ENCODE results near the gene WWOX. TPM values are rescaled to one million over a fixed set of nuclear protein-coding genes. Genes with fewer than 3 reads are reported as not detected.
A peak's percentile ranks its signal among the peaks of the same experiment; 100 is the strongest.

Gene WWOX
- total and polyA plus RNA-seq, 2 of the 13 experiments (the other 11 are each of a cell fraction or from before 2014, with no cell fraction given) = 9.1 to 37.4 TPM

DNA sequence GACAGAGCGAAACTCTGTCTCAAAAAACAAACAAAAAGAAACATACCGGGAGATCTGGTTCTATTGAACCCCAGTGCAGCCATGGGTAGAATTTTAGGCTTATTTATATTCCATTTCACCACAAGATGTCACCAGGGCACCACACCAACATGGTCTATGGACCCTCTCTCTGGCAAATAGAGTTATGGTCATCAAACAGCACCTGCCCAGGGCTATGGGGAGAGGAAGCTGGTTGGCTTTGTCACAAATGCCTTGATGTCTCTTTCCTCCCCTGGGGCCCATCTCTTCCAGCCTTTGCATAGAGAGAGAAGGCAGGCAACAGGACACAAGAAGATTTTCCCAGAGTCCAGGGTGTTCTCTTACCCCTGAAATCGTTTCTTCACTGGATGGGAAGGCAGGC is 128.4 kb downstream of the WWOX start (continued):
- TF ChIP-seq, protein P1, sequence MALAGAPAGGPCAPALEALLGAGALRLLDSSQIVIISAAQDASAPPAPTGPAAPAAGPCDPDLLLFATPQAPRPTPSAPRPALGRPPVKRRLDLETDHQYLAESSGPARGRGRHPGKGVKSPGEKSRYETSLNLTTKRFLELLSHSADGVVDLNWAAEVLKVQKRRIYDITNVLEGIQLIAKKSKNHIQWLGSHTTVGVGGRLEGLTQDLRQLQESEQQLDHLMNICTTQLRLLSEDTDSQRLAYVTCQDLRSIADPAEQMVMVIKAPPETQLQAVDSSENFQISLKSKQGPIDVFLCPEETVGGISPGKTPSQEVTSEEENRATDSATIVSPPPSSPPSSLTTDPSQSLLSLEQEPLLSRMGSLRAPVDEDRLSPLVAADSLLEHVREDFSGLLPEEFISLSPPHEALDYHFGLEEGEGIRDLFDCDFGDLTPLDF (CRISPR knock-in tag; IDR thresholded peaks at IDR 0.05) = no peak
- TF ChIP-seq CCDC6 (CRISPR knock-in tag; IDR thresholded peaks at IDR 0.05) (no peak), ZNF24 (IDR thresholded peaks at IDR 0.05) (0 out of 2 replicates have a peak, but pooled peaks have one; percentile 13), LCORL (IDR thresholded peaks at IDR 0.05) (no peak), LCORL (CRISPR knock-in tag; IDR thresholded peaks at IDR 0.05) (0 out of 2 replicates have a peak, but pooled peaks have one; percentile 30), ZNF775 (CRISPR knock-in tag; IDR thresholded peaks at IDR 0.05; ENCODE audit: borderline replicate concordance) (no peak), ZNF3 (CRISPR knock-in tag; IDR thresholded peaks at IDR 0.05) (no peak), SP2 (CRISPR knock-in tag; IDR thresholded peaks at IDR 0.05) (no peak), ZSCAN31 (CRISPR knock-in tag; IDR thresholded peaks at IDR 0.05; ENCODE audit: low read depth) (no peak), ZMYM2 (CRISPR knock-in tag; IDR thresholded peaks at IDR 0.05) (no peak), CBX1 (IDR thresholded peaks at IDR 0.05; ENCODE audit: low read depth) (no peak)
- TF ChIP-seq, protein P2, sequence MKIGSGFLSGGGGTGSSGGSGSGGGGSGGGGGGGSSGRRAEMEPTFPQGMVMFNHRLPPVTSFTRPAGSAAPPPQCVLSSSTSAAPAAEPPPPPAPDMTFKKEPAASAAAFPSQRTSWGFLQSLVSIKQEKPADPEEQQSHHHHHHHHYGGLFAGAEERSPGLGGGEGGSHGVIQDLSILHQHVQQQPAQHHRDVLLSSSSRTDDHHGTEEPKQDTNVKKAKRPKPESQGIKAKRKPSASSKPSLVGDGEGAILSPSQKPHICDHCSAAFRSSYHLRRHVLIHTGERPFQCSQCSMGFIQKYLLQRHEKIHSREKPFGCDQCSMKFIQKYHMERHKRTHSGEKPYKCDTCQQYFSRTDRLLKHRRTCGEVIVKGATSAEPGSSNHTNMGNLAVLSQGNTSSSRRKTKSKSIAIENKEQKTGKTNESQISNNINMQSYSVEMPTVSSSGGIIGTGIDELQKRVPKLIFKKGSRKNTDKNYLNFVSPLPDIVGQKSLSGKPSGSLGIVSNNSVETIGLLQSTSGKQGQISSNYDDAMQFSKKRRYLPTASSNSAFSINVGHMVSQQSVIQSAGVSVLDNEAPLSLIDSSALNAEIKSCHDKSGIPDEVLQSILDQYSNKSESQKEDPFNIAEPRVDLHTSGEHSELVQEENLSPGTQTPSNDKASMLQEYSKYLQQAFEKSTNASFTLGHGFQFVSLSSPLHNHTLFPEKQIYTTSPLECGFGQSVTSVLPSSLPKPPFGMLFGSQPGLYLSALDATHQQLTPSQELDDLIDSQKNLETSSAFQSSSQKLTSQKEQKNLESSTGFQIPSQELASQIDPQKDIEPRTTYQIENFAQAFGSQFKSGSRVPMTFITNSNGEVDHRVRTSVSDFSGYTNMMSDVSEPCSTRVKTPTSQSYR (CRISPR knock-in tag; IDR thresholded peaks at IDR 0.05; ENCODE audit: borderline replicate concordance) = no peak
- TF ChIP-seq, protein P3, sequence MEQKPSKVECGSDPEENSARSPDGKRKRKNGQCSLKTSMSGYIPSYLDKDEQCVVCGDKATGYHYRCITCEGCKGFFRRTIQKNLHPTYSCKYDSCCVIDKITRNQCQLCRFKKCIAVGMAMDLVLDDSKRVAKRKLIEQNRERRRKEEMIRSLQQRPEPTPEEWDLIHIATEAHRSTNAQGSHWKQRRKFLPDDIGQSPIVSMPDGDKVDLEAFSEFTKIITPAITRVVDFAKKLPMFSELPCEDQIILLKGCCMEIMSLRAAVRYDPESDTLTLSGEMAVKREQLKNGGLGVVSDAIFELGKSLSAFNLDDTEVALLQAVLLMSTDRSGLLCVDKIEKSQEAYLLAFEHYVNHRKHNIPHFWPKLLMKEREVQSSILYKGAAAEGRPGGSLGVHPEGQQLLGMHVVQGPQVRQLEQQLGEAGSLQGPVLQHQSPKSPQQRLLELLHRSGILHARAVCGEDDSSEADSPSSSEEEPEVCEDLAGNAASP (CRISPR knock-in tag; IDR thresholded peaks at IDR 0.05; ENCODE audit: borderline replicate concordance) = no peak
- TF ChIP-seq, protein P4, sequence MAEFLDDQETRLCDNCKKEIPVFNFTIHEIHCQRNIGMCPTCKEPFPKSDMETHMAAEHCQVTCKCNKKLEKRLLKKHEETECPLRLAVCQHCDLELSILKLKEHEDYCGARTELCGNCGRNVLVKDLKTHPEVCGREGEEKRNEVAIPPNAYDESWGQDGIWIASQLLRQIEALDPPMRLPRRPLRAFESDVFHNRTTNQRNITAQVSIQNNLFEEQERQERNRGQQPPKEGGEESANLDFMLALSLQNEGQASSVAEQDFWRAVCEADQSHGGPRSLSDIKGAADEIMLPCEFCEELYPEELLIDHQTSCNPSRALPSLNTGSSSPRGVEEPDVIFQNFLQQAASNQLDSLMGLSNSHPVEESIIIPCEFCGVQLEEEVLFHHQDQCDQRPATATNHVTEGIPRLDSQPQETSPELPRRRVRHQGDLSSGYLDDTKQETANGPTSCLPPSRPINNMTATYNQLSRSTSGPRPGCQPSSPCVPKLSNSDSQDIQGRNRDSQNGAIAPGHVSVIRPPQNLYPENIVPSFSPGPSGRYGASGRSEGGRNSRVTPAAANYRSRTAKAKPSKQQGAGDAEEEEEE (CRISPR knock-in tag; IDR thresholded peaks at IDR 0.05; ENCODE audit: borderline replicate concordance) = no peak
- TF ChIP-seq, protein P5, sequence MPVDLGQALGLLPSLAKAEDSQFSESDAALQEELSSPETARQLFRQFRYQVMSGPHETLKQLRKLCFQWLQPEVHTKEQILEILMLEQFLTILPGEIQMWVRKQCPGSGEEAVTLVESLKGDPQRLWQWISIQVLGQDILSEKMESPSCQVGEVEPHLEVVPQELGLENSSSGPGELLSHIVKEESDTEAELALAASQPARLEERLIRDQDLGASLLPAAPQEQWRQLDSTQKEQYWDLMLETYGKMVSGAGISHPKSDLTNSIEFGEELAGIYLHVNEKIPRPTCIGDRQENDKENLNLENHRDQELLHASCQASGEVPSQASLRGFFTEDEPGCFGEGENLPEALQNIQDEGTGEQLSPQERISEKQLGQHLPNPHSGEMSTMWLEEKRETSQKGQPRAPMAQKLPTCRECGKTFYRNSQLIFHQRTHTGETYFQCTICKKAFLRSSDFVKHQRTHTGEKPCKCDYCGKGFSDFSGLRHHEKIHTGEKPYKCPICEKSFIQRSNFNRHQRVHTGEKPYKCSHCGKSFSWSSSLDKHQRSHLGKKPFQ (CRISPR knock-in tag; IDR thresholded peaks at IDR 0.05; ENCODE audit: insufficient replicate concordance) = peak; percentile 32
- TF ChIP-seq, protein P6, sequence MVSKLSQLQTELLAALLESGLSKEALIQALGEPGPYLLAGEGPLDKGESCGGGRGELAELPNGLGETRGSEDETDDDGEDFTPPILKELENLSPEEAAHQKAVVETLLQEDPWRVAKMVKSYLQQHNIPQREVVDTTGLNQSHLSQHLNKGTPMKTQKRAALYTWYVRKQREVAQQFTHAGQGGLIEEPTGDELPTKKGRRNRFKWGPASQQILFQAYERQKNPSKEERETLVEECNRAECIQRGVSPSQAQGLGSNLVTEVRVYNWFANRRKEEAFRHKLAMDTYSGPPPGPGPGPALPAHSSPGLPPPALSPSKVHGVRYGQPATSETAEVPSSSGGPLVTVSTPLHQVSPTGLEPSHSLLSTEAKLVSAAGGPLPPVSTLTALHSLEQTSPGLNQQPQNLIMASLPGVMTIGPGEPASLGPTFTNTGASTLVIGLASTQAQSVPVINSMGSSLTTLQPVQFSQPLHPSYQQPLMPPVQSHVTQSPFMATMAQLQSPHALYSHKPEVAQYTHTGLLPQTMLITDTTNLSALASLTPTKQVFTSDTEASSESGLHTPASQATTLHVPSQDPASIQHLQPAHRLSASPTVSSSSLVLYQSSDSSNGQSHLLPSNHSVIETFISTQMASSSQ (IDR thresholded peaks at IDR 0.05; ENCODE audit: low read depth) = no peak
- TF ChIP-seq, protein P6 (CRISPR knock-in tag; IDR thresholded peaks at IDR 0.05; ENCODE audit: borderline replicate concordance) = 0 out of 2 replicates have a peak, but pooled peaks have one; percentile 28
